GM23338 (cell line): ENCODE measurements around the gene IFIT5.

Source experiments
- CREB1 ChIP-seq: fragments of 250-450 bp; sonication (Bioruptor Pico); IDR thresholded peaks from 2 replicates; pipeline ENCODE4 v1.5.0; 2020; ENCODE audit warnings: low read depth, mild to moderate bottlenecking, moderate library complexity
- CTCF ChIP-seq, 2 experiments: fragments of 200-600 bp in 1 of 2; sonication (generic) in 1 of 2; conservative IDR thresholded peaks; 2 replicates each; pipeline versions ENCODE4 v1.5.1 to v1.6.1; 2016 to 2017; ENCODE audit warnings: antibody characterized with exemption in 2 of 2, low read depth in 2 of 2, mild to moderate bottlenecking in 2 of 2, moderate library complexity in 1 of 2
- EZH2 ChIP-seq: fragments of 200-600 bp; sonication (generic); IDR thresholded peaks from one replicate; pipeline ENCODE4 v1.8.0; 2017; ENCODE audit warnings: antibody characterized with exemption, mild to moderate bottlenecking, low read depth; ENCODE audit not compliant: unreplicated experiment
- EZH2phosphoT487 ChIP-seq: fragments of 200-600 bp; sonication (generic); IDR thresholded peaks from one replicate; pipeline ENCODE4 v1.8.1; 2018; ENCODE audit warnings: antibody characterized with exemption; ENCODE audit not compliant: unreplicated experiment
- JUNB ChIP-seq: IDR thresholded peaks from one replicate; pipeline ENCODE4 v1.6.1; 2016; ENCODE audit warnings: antibody characterized with exemption; ENCODE audit not compliant: unreplicated experiment
- POLR2AphosphoS5 ChIP-seq: IDR thresholded peaks from 2 replicates; pipeline ENCODE4 v1.6.1; 2016; ENCODE audit warnings: antibody characterized with exemption, low read depth
- STAT1 ChIP-seq: IDR thresholded peaks from one replicate; pipeline ENCODE4 v1.6.1; 2016; ENCODE audit warnings: antibody characterized with exemption; ENCODE audit not compliant: unreplicated experiment
- ZNF114 ChIP-seq: fragments of 250-450 bp; sonication (Bioruptor Pico); IDR thresholded peaks from 2 replicates; pipeline ENCODE4 v1.5.0; 2020; ENCODE audit warnings: mild to moderate bottlenecking, moderate library complexity
- TF ChIP-seq, protein P1 (sequence below): IDR thresholded peaks from one replicate; pipeline ENCODE4 v1.6.1; 2018; ENCODE audit warnings: antibody characterized with exemption; ENCODE audit not compliant: unreplicated experiment
- TF ChIP-seq, protein P2 (sequence below): fragments of 250-450 bp; sonication (Bioruptor Pico); IDR thresholded peaks from 2 replicates; pipeline ENCODE4 v1.5.0; 2020; ENCODE audit warnings: mild to moderate bottlenecking, moderate library complexity

- TF ChIP-seq CTCF (conservative IDR thresholded peaks at IDR 0.05; ENCODE audit: low read depth in 2 of 2) (no peak), EZH2 (no peak), ZNF114 (CRISPR knock-in tag) (no peak), POLR2AphosphoS5 (no peak), EZH2phosphoT487 (no peak), JUNB (no peak), STAT1 (no peak), CREB1 (CRISPR knock-in tag) (no peak)
- TF ChIP-seq, protein P1, sequence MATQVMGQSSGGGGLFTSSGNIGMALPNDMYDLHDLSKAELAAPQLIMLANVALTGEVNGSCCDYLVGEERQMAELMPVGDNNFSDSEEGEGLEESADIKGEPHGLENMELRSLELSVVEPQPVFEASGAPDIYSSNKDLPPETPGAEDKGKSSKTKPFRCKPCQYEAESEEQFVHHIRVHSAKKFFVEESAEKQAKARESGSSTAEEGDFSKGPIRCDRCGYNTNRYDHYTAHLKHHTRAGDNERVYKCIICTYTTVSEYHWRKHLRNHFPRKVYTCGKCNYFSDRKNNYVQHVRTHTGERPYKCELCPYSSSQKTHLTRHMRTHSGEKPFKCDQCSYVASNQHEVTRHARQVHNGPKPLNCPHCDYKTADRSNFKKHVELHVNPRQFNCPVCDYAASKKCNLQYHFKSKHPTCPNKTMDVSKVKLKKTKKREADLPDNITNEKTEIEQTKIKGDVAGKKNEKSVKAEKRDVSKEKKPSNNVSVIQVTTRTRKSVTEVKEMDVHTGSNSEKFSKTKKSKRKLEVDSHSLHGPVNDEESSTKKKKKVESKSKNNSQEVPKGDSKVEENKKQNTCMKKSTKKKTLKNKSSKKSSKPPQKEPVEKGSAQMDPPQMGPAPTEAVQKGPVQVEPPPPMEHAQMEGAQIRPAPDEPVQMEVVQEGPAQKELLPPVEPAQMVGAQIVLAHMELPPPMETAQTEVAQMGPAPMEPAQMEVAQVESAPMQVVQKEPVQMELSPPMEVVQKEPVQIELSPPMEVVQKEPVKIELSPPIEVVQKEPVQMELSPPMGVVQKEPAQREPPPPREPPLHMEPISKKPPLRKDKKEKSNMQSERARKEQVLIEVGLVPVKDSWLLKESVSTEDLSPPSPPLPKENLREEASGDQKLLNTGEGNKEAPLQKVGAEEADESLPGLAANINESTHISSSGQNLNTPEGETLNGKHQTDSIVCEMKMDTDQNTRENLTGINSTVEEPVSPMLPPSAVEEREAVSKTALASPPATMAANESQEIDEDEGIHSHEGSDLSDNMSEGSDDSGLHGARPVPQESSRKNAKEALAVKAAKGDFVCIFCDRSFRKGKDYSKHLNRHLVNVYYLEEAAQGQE: no peak
- TF ChIP-seq, protein P2, sequence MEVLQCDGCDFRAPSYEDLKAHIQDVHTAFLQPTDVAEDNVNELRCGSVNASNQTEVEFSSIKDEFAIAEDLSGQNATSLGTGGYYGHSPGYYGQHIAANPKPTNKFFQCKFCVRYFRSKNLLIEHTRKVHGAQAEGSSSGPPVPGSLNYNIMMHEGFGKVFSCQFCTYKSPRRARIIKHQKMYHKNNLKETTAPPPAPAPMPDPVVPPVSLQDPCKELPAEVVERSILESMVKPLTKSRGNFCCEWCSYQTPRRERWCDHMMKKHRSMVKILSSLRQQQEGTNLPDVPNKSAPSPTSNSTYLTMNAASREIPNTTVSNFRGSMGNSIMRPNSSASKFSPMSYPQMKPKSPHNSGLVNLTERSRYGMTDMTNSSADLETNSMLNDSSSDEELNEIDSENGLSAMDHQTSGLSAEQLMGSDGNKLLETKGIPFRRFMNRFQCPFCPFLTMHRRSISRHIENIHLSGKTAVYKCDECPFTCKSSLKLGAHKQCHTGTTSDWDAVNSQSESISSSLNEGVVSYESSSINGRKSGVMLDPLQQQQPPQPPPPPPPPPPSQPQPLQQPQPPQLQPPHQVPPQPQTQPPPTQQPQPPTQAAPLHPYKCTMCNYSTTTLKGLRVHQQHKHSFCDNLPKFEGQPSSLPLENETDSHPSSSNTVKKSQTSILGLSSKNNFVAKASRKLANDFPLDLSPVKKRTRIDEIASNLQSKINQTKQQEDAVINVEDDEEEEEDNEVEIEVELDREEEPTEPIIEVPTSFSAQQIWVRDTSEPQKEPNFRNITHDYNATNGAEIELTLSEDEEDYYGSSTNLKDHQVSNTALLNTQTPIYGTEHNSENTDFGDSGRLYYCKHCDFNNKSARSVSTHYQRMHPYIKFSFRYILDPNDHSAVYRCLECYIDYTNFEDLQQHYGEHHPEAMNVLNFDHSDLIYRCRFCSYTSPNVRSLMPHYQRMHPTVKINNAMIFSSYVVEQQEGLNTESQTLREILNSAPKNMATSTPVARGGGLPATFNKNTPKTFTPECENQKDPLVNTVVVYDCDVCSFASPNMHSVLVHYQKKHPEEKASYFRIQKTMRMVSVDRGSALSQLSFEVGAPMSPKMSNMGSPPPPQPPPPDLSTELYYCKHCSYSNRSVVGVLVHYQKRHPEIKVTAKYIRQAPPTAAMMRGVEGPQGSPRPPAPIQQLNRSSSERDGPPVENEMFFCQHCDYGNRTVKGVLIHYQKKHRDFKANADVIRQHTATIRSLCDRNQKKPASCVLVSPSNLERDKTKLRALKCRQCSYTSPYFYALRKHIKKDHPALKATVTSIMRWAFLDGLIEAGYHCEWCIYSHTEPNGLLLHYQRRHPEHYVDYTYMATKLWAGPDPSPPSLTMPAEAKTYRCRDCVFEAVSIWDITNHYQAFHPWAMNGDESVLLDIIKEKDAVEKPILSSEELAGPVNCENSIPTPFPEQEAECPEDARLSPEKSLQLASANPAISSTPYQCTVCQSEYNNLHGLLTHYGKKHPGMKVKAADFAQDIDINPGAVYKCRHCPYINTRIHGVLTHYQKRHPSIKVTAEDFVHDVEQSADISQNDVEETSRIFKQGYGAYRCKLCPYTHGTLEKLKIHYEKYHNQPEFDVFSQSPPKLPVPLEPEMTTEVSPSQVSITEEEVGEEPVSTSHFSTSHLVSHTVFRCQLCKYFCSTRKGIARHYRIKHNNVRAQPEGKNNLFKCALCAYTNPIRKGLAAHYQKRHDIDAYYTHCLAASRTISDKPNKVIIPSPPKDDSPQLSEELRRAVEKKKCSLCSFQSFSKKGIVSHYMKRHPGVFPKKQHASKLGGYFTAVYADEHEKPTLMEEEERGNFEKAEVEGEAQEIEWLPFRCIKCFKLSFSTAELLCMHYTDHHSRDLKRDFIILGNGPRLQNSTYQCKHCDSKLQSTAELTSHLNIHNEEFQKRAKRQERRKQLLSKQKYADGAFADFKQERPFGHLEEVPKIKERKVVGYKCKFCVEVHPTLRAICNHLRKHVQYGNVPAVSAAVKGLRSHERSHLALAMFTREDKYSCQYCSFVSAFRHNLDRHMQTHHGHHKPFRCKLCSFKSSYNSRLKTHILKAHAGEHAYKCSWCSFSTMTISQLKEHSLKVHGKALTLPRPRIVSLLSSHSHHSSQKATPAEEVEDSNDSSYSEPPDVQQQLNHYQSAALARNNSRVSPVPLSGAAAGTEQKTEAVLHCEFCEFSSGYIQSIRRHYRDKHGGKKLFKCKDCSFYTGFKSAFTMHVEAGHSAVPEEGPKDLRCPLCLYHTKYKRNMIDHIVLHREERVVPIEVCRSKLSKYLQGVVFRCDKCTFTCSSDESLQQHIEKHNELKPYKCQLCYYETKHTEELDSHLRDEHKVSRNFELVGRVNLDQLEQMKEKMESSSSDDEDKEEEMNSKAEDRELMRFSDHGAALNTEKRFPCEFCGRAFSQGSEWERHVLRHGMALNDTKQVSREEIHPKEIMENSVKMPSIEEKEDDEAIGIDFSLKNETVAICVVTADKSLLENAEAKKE (CRISPR knock-in tag): no peak
Measured at GRCh38 chr10:89373916-89374711, 40.3 kb upstream of the IFIT5 start.
